NOMO-1 treated with dmso at 0.1 percent for 144 hours (cell line): ENCODE data around the gene OCEL1.
"Not testable (repeated sequence)": the region's sequence is repeated elsewhere in the genome, so short reads cannot be mapped to it uniquely, and the experiment has no call there.

ENCODE experiments used
- DNase-seq: peaks from one replicate; lab custom pipeline; 2025; ENCODE audit not compliant: unreplicated experiment; lab: John Stamatoyannopoulos, UW

Gene OCEL1

DNA sequence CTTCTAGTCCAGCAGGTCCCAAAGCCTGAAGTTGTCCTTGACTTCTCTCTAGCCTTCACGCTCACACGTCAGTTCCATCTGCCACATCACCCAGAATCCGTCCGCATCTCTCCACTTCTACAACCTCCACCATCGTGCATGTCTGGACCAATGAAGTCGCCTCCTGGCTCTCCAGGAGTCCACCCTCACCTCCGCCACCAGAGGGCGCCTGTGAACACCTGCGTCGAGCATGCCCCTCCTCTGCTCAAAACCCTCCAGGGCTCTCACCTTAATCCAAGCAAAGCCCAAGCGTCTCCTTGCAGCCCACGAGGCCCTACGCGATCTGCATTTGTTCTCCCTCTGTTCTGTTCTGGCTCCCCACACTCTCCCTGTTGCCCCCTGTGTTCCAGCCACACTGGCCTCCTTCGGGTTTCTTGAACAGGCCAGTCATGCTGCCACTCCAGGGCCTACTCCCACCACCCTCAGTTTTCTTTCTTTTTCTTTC is 34.9 kb downstream of the OCEL1 start:
- DNase-seq: peak; percentile 81

DNA sequence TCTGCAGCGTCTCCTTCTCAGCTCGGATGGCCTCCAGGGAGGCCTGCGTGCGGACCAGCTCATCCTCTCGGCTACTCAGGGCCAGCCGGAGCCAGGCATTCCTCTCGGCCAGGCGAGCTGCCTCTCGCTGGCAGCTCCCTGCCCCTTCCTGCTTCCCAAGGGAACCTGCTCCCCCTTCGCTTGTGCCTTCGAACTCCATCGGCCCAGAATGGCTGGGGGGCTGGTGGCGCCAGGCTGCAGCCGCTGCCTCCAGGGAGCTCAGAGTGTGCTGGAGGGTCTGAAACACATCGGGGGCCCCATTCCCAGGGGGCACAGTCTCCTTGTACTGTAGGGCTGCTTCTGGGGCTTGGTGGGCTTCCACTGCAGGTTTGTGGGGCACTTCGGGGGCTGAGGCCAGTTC is 36.5 kb downstream of the OCEL1 start:
- DNase-seq: no peak

DNA sequence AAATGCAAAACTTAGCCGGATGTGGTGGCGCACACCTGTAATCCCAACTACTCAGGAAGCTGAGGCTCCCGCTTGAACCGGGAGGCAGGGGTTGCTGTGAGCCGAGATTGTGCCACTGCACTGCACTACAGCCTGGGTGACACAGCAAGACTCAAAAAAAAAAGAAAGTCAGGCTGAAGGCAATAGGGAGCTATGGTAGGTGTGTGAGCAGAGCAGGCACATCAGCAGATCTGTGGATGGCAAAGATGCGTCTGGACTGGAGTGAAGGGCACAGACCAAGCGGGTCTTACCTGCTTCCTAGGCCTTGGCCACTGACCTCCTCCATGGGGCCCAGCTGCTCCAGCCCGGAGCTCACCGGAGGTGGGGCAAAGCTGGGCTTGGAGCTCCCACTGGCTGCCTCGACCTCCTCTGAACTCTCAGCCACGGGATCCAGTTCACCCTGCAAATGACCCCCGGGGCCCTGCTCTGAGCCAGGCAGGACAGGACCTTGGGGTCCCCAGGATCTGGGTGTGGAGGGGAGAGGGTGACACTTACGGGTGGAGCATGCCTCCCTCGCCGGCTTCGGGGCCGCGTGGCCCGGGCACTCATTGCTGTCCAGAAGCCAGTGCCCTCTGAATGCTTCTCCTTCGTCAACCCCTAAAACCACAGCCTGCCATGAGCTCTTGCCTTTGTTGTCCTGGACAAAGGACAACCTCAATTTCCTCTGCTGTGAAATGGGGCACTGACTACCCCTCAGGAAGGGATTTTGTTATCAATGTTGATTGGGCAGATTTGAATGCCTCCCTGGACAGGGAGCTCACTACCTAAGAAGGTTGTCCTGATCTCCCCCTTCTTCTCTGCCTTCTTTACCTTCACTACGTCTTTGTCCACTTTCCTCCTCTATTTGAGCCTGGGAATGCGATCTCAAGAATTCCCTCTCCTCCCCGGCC is 38.0 kb downstream of the OCEL1 start:
- no peak for DNase-seq

DNA sequence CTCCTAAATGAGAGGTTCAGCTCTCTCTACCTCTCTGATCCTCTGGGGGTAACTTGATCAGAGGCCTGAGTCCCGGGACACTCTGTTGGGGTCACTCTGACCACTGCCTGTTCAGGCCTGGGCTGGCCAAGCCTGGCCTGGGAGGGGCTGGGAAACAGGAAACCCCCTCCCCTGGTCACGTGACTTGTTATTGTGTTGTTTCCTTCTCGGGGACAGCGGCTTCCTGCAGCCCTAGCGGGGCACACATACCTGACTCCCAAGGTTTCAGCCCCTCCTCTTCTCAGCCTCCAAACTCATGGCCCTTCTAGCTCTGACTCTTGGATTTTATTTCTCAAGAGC is 38.6 kb downstream of the OCEL1 start, which contains the start of gene USHBP1:
USHBP1 (minus strand) TSS at position 105 of the 339 bp plus-strand sequence. CDS start 446 bp downstream, outside the sequence.
- DNase-seq: no peak

DNA sequence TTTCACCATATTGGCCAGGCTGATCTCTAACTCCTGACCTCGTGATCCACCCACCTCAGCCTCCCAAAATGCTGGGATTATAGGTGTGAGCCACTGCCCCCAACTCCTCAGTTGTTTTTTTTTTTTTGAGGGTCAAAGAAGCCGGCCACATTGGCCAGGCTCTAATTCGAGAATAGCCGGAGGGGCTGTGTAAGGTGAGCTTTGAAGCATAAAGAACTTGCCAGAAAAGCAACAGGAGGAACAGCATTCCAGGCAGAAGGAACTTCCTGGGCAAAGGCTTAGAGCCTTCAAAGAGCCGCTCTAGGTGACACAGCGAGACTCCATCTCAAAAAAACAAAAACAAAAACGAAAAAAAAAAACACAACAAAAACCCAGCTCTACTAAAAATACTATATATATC is 40.0 kb downstream of the OCEL1 start:
- no peak for DNase-seq

DNA sequence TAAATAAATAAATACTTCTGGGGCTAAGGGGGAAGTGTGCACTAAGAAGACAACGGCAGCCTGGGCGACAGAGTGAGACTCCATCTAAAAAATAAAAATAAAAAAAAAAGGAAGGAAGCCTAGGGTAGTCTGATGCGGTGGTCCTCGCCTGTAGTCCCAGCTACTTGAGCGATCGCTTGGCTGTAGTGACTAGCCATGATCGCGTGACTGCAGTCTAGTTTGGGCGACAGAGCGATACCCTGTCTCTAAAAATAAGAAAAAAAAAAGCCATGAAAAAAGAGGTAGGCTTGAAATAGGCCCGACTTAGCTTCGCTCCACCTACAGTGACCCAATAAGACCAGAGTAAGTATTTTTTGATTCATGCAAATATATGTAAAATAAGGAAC is 40.6 kb downstream of the OCEL1 start:
- peak; percentile 59 for DNase-seq

DNA sequence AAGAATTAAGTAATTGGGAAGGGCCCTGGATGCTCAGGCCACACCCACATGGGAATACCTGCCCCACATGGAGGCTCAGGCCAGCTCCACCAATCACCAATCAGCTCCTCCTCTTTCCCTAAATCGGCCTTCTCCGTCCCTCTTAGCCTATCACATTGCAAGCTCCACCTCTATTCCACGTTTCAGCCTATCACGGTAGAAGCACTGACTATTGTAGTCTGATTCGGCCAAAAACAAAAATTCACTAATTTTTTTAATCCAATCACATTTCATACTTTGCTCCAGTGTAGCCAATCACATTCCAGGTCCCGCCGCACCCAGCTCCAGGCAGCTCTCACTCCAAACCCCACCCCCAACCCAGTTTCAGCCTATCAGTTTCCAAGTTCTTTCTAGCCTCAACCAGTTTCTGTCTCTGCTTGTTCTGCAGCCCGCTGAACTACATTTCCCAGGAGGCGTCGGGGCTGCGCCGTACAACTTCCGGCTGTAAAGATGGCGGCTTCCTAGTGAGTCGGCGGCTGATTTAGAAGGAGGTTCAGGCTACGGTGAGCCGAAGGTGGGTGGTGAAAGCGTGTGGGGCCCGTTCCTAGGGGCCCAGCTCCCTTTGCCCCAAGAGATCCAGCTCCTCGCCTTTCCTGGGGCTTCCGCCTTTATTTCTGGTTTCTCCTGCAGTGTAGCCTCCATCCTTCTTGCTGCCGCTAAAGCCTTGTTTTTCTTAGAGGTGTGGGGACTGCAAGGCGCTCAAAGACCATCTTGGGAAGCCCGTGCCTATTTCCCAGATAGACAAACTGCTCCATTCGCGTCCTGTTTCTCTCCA is 41.2 kb downstream of the OCEL1 start, which contains the start of gene BABAM1:
BABAM1 (plus strand) TSS at position 469 of the 814 bp plus-strand sequence. CDS start 1,364 bp downstream, outside the sequence.
- DNase-seq: peak; percentile 98

DNA sequence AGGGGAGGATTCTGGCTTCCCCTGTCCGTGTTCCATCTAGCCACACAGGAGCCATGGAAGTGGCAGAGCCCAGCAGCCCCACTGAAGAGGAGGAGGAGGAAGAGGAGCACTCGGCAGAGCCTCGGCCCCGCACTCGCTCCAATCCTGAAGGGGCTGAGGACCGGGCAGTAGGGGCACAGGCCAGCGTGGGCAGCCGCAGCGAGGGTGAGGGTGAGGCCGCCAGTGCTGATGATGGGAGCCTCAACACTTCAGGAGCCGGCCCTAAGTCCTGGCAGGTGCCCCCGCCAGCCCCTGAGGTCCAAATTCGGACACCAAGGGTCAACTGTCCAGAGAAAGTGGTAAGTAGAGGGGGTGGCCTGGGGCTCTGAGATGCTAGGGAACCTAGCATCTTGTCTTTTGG is 42.7 kb downstream of the OCEL1 start:
- DNase-seq: no peak

DNA sequence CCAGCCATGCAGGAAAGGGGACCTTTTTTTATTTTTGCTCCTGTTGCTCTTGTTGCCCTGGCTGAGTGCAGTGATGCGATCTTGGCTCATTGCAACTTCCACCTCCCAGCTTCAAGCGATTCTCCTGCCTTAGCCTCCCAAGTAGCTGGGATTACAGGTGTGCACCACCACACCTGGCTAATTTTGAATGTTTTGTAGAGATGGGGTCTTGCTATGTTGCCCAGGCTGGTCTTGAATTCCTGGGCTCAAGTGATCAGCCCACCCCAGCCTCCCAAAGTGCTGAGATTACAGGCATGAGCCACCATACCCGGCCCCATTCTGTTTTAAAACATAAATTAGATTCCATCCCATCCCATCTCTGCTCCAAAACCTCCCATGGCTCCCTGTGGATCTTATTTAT is 48.9 kb downstream of the OCEL1 start:
- DNase-seq: not testable (repeated sequence)

DNA sequence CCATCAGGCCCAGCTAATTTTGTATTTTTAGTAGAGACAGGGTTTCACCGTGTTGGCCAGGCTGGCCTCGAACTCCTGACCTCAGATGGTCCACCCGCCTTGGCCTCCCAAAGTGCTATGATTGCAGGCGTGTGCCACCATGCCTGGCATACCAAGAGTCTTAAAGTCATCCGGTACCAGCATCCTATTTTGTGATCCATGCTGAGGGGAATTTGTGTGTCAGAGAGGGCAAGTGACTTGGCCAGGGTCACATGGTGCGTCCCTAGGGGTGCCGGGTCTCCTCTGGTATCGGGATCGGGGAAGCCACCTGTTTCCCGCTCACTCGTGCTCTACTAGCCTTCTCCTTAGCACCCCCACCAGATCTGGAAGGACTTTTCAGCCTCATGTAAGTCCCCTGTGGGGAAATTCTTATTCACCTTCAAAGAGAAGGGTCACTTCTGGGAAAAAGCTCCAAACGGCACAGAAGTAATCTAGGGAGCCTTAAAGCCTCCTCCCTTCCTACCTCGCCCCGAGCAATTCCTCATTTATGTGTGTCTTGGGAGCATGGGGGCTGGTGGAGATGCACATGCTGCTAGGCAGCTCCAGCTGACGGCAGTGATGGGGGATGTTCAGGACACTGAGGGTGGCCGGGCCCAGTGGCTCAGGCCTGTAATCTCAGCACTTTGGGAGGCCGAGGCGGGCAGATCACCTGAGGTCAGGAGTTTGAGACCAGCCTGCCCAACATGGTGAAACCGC is 49.6 kb downstream of the OCEL1 start:
- DNase-seq: no peak
